WTC11 (cell line): ENCODE data around the gene ZSCAN2. TPM values are rescaled to one million over a fixed set of nuclear protein-coding genes. Genes with fewer than 3 reads are reported as not detected.

ENCODE experiments used
- ATAC-seq: fragments of 200-7000 bp; cut with Tn5 transposase; 2 replicates; pipeline ENCODE4 v1.10.0; 2021; ENCODE audit warnings: mild to moderate bottlenecking, moderate library complexity
- CTCF ChIA-PET: fragments of 300-600 bp; sonication (Branson Sonifier 250); formaldehyde crosslinking; loops from one replicate; lab custom pipeline; 2021; ENCODE audit warnings: antibody characterized with exemption; lab: Charles Lee
- POLR2A ChIA-PET: fragments of 350-600 bp; sonication (Branson Sonifier 250); formaldehyde crosslinking; loops from one replicate; lab custom pipeline; 2021; ENCODE audit warnings: antibody characterized with exemption; lab: Charles Lee
- DNase-seq: peaks from one replicate; pipeline ENCODE4 v3.0.0; 2021; ENCODE audit warnings: low spot score
- H3K27ac Mint-ChIP-seq: 2 replicates; pipeline ENCODE4 v1.8.0; 2021; ENCODE audit warnings: mixed read lengths
- H3K27me3 Mint-ChIP-seq: 2 replicates; pipeline ENCODE4 v1.8.0; 2021; ENCODE audit warnings: low read depth, mild to moderate bottlenecking, moderate library complexity, mixed read lengths
- H3K36me3 Mint-ChIP-seq: 2 replicates; pipeline ENCODE4 v1.8.0; 2021; ENCODE audit warnings: mixed read lengths
- H3K4me1 Mint-ChIP-seq: 2 replicates; pipeline ENCODE4 v1.8.0; 2022; ENCODE audit warnings: mixed read lengths
- H3K4me3 Mint-ChIP-seq: 2 replicates; pipeline ENCODE4 v1.8.0; 2021; ENCODE audit warnings: mild to moderate bottlenecking, moderate library complexity, mixed read lengths
- H3K9me3 Mint-ChIP-seq: 2 replicates; pipeline ENCODE4 v1.8.0; 2021; ENCODE audit warnings: mixed read lengths
- CBFB ChIP-seq: sonication (generic); formaldehyde crosslinking; IDR thresholded peaks from 2 replicates; pipeline ENCODE4 v1.8.1; 2022; ENCODE audit warnings: mild to moderate bottlenecking, low read depth, missing genetic modification reagents
- GTF2I ChIP-seq: fragments of 250-450 bp; sonication (Bioruptor Pico); conservative IDR thresholded peaks from 2 replicates; pipeline ENCODE4 v1.4.0; 2021; ENCODE audit warnings: mild to moderate bottlenecking
- IRF2 ChIP-seq: sonication (generic); formaldehyde crosslinking; IDR thresholded peaks from 2 replicates; pipeline ENCODE4 v1.8.0; 2022; ENCODE audit warnings: low read depth, missing genetic modification reagents, borderline replicate concordance
- PRRX2 ChIP-seq: fragments of 250-450 bp; sonication (Bioruptor Pico); IDR thresholded peaks from 2 replicates; pipeline ENCODE4 v1.8.0; 2021; ENCODE audit warnings: mild to moderate bottlenecking
- TCF7 ChIP-seq: sonication (generic); formaldehyde crosslinking; IDR thresholded peaks from 2 replicates; pipeline ENCODE4 v1.8.0; 2022; ENCODE audit warnings: mild to moderate bottlenecking, low read depth, missing genetic modification reagents, moderate library complexity
- TEAD1 ChIP-seq: sonication (generic); formaldehyde crosslinking; IDR thresholded peaks from 2 replicates; pipeline ENCODE4 v1.8.0; 2022; ENCODE audit warnings: mild to moderate bottlenecking, missing genetic modification reagents
- ZNF219 ChIP-seq: sonication (generic); formaldehyde crosslinking; IDR thresholded peaks from 2 replicates; pipeline ENCODE4 v1.8.0; 2023; ENCODE audit warnings: missing genetic modification reagents, mild to moderate bottlenecking, borderline replicate concordance
- ZNF396 ChIP-seq: fragments of 250-450 bp; sonication (Bioruptor Pico); IDR thresholded peaks from 2 replicates; pipeline ENCODE4 v1.8.0; 2021; ENCODE audit warnings: mild to moderate bottlenecking, moderate library complexity, borderline replicate concordance
- ZNF416 ChIP-seq: fragments of 250-450 bp; sonication (Bioruptor Pico); IDR thresholded peaks from 2 replicates; pipeline ENCODE4 v1.9.0; 2021; ENCODE audit warnings: mild to moderate bottlenecking, inconsistent platforms
- ZNF671 ChIP-seq: fragments of 250-450 bp; sonication (Bioruptor Pico); IDR thresholded peaks from 2 replicates; pipeline ENCODE4 v1.8.0; 2021; ENCODE audit warnings: mild to moderate bottlenecking
- total RNA-seq: library from RNA; stranded (reverse); gene quantifications from 3 replicates; pipeline ENCODE4 v1.2.3, GENCODE V29; 2021
- TF ChIP-seq, protein P1 (sequence below): sonication (generic); formaldehyde crosslinking; IDR thresholded peaks from 2 replicates; pipeline ENCODE4 v1.8.1; 2022; ENCODE audit warnings: missing genetic modification reagents, borderline replicate concordance
- TF ChIP-seq, protein P2 (sequence below): fragments of 250-450 bp; sonication (Bioruptor Pico); IDR thresholded peaks from 2 replicates; pipeline ENCODE4 v1.9.0; 2021; ENCODE audit warnings: mild to moderate bottlenecking, borderline replicate concordance
- TF ChIP-seq, protein P3 (sequence below): sonication (generic); formaldehyde crosslinking; IDR thresholded peaks from 2 replicates; pipeline ENCODE4 v1.8.0; 2022; ENCODE audit warnings: mild to moderate bottlenecking, missing genetic modification reagents
- TF ChIP-seq, protein P4 (sequence below): sonication (generic); formaldehyde crosslinking; IDR thresholded peaks from 2 replicates; pipeline ENCODE4 v1.8.1; 2022; ENCODE audit warnings: mild to moderate bottlenecking, moderate library complexity, missing genetic modification reagents
- TF ChIP-seq, protein P5 (sequence below): sonication (generic); formaldehyde crosslinking; IDR thresholded peaks from 2 replicates; pipeline ENCODE4 v1.8.1; 2022; ENCODE audit warnings: mild to moderate bottlenecking, missing genetic modification reagents, moderate library complexity, borderline replicate concordance

The ZSCAN2 gene
- total RNA-seq, 1 experiment from 2014 or later, result 51.9 TPM

DNA sequence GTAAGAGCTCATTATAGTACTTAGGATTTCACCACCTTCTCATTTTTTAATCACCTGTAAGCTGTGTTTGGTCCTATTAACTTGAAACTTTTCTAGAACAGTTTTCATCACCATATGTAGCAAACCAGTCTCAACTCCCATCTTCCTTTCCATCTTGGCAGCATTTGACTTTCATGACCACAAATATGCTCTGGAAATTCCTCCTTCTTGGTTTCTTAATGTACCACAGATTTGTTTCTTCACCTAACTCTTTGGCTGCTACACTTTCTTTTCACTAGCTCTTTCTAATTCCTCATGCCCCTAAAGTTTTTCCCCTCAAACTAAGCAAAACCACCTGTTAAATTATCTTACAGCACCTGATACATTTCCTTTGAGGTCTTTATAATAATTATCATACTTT lies 70.4 kb downstream of the ZSCAN2 start:
- TF ChIP-seq, protein P1, sequence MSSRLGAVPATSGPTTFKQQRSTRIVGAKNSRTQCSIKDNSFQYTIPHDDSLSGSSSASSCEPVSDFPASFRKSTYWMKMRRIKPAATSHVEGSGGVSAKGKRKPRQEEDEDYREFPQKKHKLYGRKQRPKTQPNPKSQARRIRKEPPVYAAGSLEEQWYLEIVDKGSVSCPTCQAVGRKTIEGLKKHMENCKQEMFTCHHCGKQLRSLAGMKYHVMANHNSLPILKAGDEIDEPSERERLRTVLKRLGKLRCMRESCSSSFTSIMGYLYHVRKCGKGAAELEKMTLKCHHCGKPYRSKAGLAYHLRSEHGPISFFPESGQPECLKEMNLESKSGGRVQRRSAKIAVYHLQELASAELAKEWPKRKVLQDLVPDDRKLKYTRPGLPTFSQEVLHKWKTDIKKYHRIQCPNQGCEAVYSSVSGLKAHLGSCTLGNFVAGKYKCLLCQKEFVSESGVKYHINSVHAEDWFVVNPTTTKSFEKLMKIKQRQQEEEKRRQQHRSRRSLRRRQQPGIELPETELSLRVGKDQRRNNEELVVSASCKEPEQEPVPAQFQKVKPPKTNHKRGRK (CRISPR knock-in tag), result no peak
- TF ChIP-seq, protein P2, sequence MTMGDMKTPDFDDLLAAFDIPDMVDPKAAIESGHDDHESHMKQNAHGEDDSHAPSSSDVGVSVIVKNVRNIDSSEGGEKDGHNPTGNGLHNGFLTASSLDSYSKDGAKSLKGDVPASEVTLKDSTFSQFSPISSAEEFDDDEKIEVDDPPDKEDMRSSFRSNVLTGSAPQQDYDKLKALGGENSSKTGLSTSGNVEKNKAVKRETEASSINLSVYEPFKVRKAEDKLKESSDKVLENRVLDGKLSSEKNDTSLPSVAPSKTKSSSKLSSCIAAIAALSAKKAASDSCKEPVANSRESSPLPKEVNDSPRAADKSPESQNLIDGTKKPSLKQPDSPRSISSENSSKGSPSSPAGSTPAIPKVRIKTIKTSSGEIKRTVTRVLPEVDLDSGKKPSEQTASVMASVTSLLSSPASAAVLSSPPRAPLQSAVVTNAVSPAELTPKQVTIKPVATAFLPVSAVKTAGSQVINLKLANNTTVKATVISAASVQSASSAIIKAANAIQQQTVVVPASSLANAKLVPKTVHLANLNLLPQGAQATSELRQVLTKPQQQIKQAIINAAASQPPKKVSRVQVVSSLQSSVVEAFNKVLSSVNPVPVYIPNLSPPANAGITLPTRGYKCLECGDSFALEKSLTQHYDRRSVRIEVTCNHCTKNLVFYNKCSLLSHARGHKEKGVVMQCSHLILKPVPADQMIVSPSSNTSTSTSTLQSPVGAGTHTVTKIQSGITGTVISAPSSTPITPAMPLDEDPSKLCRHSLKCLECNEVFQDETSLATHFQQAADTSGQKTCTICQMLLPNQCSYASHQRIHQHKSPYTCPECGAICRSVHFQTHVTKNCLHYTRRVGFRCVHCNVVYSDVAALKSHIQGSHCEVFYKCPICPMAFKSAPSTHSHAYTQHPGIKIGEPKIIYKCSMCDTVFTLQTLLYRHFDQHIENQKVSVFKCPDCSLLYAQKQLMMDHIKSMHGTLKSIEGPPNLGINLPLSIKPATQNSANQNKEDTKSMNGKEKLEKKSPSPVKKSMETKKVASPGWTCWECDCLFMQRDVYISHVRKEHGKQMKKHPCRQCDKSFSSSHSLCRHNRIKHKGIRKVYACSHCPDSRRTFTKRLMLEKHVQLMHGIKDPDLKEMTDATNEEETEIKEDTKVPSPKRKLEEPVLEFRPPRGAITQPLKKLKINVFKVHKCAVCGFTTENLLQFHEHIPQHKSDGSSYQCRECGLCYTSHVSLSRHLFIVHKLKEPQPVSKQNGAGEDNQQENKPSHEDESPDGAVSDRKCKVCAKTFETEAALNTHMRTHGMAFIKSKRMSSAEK (CRISPR knock-in tag), result no peak
- TF ChIP-seq PRRX2 (no peak), TEAD1 (CRISPR knock-in tag) (no peak), CBFB (CRISPR knock-in tag) (no peak), GTF2I (CRISPR knock-in tag) (no peak), TCF7 (CRISPR knock-in tag) (no peak), IRF2 (CRISPR knock-in tag) (no peak), ZNF396 (CRISPR knock-in tag) (no peak), ZNF416 (CRISPR knock-in tag) (no peak), ZNF671 (CRISPR knock-in tag) (no peak), ZNF219 (CRISPR knock-in tag) (no peak)
- TF ChIP-seq, protein P3, sequence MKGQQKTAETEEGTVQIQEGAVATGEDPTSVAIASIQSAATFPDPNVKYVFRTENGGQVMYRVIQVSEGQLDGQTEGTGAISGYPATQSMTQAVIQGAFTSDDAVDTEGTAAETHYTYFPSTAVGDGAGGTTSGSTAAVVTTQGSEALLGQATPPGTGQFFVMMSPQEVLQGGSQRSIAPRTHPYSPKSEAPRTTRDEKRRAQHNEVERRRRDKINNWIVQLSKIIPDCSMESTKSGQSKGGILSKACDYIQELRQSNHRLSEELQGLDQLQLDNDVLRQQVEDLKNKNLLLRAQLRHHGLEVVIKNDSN (CRISPR knock-in tag), result no peak
- TF ChIP-seq, protein P4, sequence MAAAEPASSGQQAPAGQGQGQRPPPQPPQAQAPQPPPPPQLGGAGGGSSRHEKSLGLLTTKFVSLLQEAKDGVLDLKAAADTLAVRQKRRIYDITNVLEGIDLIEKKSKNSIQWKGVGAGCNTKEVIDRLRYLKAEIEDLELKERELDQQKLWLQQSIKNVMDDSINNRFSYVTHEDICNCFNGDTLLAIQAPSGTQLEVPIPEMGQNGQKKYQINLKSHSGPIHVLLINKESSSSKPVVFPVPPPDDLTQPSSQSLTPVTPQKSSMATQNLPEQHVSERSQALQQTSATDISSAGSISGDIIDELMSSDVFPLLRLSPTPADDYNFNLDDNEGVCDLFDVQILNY (CRISPR knock-in tag), result no peak
- TF ChIP-seq, protein P5, sequence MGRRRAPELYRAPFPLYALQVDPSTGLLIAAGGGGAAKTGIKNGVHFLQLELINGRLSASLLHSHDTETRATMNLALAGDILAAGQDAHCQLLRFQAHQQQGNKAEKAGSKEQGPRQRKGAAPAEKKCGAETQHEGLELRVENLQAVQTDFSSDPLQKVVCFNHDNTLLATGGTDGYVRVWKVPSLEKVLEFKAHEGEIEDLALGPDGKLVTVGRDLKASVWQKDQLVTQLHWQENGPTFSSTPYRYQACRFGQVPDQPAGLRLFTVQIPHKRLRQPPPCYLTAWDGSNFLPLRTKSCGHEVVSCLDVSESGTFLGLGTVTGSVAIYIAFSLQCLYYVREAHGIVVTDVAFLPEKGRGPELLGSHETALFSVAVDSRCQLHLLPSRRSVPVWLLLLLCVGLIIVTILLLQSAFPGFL (CRISPR knock-in tag), result no peak
- no peak overlapping the region for H3K4me3 Mint-ChIP-seq
- DNase-seq (no peak), ATAC-seq (no peak)
- H3K27ac Mint-ChIP-seq, result no peak overlapping the region
- POLR2A ChIA-PET, result no interaction called here
- CTCF ChIA-PET, result interaction anchor here (1.2 kb wide), 1 partner anchor 100 kb away, joined by 4 read pairs; no protein-coding TSS in a partner anchor
- no peaks in the 10 kb centered on the region; the same call in 1 of the 2 replicates for H3K27me3 Mint-ChIP-seq
- peaks cover 58% of the 10 kb centered on the region for H3K36me3 Mint-ChIP-seq
- no peaks in the 10 kb centered on the region for H3K4me1 Mint-ChIP-seq
- H3K9me3 Mint-ChIP-seq, result 0 out of 2 replicates have a peak, but pooled peaks cover 3% of the 10 kb centered on the region

Other genes with a start within 250 kb of the ZSCAN2 start
- gene WDR73, start 53.3 kb downstream of the ZSCAN2 start, total RNA-seq, result 21.2 to 22.6 TPM (median 21.4 TPM) in 3 replicates
- 14.9 to 16.2 TPM (median 15.3 TPM) in 3 replicates for gene NMB, start 57.2 kb downstream of the ZSCAN2 start, total RNA-seq
- 214 to 228 TPM (median 217 TPM) in 3 replicates for gene SEC11A, start 115.1 kb downstream of the ZSCAN2 start, total RNA-seq
- gene ZNF592, start 147.6 kb downstream of the ZSCAN2 start, total RNA-seq, result 26.7 to 28.0 TPM (median 27.6 TPM) in 3 replicates
- gene ALPK3, start 216.3 kb downstream of the ZSCAN2 start, total RNA-seq, result 16.5 to 23.0 TPM (median 20.9 TPM) in 3 replicates